ENCODE measurements around the gene ELAVL4. TPM values are rescaled to one million over a fixed set of nuclear protein-coding genes. Genes with fewer than 3 reads are reported as not detected.

The ELAVL4 gene
- polyA plus RNA-seq, 1 donor from 2014 or later: 105 TPM

GRCh38 chr1:50110151-50110550, 1.4 kb downstream of the ELAVL4 start:
- Histone ChIP-seq H3K79me2 (replicated peaks; ENCODE audit: insufficient read depth, low read length) (peaks cover 37% of the 10 kb centered on the region), H3K4me2 (ENCODE audit: low read length) (peak overlapping the region; percentile 90), H4K20me1 (ENCODE audit: insufficient read depth) (no peaks in the 10 kb centered on the region), H3K9me2 (ENCODE audit: insufficient read depth, low read length) (no peaks in the 10 kb centered on the region), H3K9me3 (ENCODE audit: low read length) (no peaks in the 10 kb centered on the region), H3F3A (ENCODE audit: insufficient read depth, low read length, poor library complexity, severe bottlenecking) (peaks cover 14% of the 10 kb centered on the region), H3K9ac (ENCODE audit: low read length) (peak overlapping the region; percentile 70), H3K4me3 (ENCODE audit: low read length) (peak overlapping the region; percentile 61), H3K36me3 (ENCODE audit: insufficient read depth, low read length) (no peaks in the 10 kb centered on the region), H2AFZ (ENCODE audit: low read depth, low read length) (peak overlapping the region; percentile 53), H3K27me3 (ENCODE audit: insufficient read depth, low read depth, low read length) (no peaks in the 10 kb centered on the region), H3K27ac (ENCODE audit: low read length) (peak overlapping the region; percentile 91)
- TF ChIP-seq, protein P1, sequence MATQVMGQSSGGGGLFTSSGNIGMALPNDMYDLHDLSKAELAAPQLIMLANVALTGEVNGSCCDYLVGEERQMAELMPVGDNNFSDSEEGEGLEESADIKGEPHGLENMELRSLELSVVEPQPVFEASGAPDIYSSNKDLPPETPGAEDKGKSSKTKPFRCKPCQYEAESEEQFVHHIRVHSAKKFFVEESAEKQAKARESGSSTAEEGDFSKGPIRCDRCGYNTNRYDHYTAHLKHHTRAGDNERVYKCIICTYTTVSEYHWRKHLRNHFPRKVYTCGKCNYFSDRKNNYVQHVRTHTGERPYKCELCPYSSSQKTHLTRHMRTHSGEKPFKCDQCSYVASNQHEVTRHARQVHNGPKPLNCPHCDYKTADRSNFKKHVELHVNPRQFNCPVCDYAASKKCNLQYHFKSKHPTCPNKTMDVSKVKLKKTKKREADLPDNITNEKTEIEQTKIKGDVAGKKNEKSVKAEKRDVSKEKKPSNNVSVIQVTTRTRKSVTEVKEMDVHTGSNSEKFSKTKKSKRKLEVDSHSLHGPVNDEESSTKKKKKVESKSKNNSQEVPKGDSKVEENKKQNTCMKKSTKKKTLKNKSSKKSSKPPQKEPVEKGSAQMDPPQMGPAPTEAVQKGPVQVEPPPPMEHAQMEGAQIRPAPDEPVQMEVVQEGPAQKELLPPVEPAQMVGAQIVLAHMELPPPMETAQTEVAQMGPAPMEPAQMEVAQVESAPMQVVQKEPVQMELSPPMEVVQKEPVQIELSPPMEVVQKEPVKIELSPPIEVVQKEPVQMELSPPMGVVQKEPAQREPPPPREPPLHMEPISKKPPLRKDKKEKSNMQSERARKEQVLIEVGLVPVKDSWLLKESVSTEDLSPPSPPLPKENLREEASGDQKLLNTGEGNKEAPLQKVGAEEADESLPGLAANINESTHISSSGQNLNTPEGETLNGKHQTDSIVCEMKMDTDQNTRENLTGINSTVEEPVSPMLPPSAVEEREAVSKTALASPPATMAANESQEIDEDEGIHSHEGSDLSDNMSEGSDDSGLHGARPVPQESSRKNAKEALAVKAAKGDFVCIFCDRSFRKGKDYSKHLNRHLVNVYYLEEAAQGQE (IDR thresholded peaks at IDR 0.05; ENCODE audit: borderline replicate concordance): peak; percentile 10
- TF ChIP-seq, protein P2, sequence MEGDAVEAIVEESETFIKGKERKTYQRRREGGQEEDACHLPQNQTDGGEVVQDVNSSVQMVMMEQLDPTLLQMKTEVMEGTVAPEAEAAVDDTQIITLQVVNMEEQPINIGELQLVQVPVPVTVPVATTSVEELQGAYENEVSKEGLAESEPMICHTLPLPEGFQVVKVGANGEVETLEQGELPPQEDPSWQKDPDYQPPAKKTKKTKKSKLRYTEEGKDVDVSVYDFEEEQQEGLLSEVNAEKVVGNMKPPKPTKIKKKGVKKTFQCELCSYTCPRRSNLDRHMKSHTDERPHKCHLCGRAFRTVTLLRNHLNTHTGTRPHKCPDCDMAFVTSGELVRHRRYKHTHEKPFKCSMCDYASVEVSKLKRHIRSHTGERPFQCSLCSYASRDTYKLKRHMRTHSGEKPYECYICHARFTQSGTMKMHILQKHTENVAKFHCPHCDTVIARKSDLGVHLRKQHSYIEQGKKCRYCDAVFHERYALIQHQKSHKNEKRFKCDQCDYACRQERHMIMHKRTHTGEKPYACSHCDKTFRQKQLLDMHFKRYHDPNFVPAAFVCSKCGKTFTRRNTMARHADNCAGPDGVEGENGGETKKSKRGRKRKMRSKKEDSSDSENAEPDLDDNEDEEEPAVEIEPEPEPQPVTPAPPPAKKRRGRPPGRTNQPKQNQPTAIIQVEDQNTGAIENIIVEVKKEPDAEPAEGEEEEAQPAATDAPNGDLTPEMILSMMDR (IDR thresholded peaks at IDR 0.05; ENCODE audit: poor library complexity, severe bottlenecking): no peak

- TF ChIP-seq SMC3 (conservative IDR thresholded peaks at IDR 0.05; ENCODE audit: poor library complexity) (no peak), EZH2 (IDR thresholded peaks at IDR 0.05; ENCODE audit: borderline replicate concordance, insufficient read depth, low read length, poor library complexity, severe bottlenecking) (no peak)
- TF ChIP-seq, protein P1 (IDR thresholded peaks at IDR 0.05; ENCODE audit: borderline replicate concordance): peak; percentile 34
- no peaks in the 10 kb centered on the region for H3K9me3 ChIP-seq (ENCODE audit: low read length)
- H3K36me3 ChIP-seq (ENCODE audit: insufficient read depth, low read length): no peaks in the 10 kb centered on the region
- peak overlapping the region; percentile 90 for H3K4me2 ChIP-seq (ENCODE audit: low read length)
- H3K27ac ChIP-seq (ENCODE audit: low read length): peak overlapping the region; percentile 91
- H3K9ac ChIP-seq (ENCODE audit: low read length): peak overlapping the region; percentile 70
- H3K9me2 ChIP-seq (ENCODE audit: insufficient read depth, low read length): no peaks in the 10 kb centered on the region
- H3F3A ChIP-seq (ENCODE audit: insufficient read depth, low read length, poor library complexity, severe bottlenecking): peaks cover 14% of the 10 kb centered on the region
- peaks cover 42% of the 10 kb centered on the region for H3K79me2 ChIP-seq (replicated peaks; ENCODE audit: insufficient read depth, low read length)
- H4K20me1 ChIP-seq (ENCODE audit: insufficient read depth): no peaks in the 10 kb centered on the region
- peak overlapping the region; percentile 53 for H2AFZ ChIP-seq (ENCODE audit: low read depth, low read length)
- H3K27me3 ChIP-seq (ENCODE audit: insufficient read depth, low read depth, low read length): no peaks in the 10 kb centered on the region
- H3K4me3 ChIP-seq (ENCODE audit: low read length): peak overlapping the region; percentile 61
These were observed 1.9 kb downstream of the ELAVL4 start for GRCh38 chr1:50110656-50111055.
